CD14-positive monocyte (primary cell): ENCODE data around the gene CSMD2. TPM values are rescaled to one million over a fixed set of nuclear protein-coding genes. Genes with fewer than 3 reads are reported as not detected.

Experiments used
- DNase-seq, 3 donors: peaks; one replicate each; pipeline ENCODE4 v3.0.0-alpha.2; 2011 to 2022
- H2AFZ ChIP-seq: 2 replicates; pipeline ENCODE4 v1.6.0; 2012; ENCODE audit warnings: mild to moderate bottlenecking, low read depth, low read length, inconsistent platforms; ENCODE audit not compliant: insufficient read depth, poor library complexity, severe bottlenecking
- H3K27ac ChIP-seq, 2 donors: 1 replicate in 1 of 2; 2 replicates in 1 of 2; pipeline ENCODE4 v1.5.1; 2012 to 2013; ENCODE audit warnings: low read length in 2 of 2, control low read depth in 1 of 2, inconsistent platforms in 1 of 2, low read depth in 1 of 2, mild to moderate bottlenecking in 1 of 2
- H3K27me3 ChIP-seq, 2 donors: one replicate each; pipeline versions ENCODE4 v1.6.0 to v1.6.1; 2011 to 2013; ENCODE audit warnings: low read length in 2 of 2; ENCODE audit not compliant: control insufficient read depth in 2 of 2, insufficient read depth in 2 of 2
- H3K36me3 ChIP-seq, 2 donors: replicated peaks in 1 of 2; 1 replicate in 1 of 2; 2 replicates in 1 of 2; pipeline versions ENCODE4 v1.5.1 to v1.6.1; 2012 to 2013; ENCODE audit warnings: low read length in 2 of 2, control low read depth in 1 of 2, inconsistent platforms in 1 of 2, mild to moderate bottlenecking in 1 of 2; ENCODE audit not compliant: insufficient read depth in 2 of 2, control insufficient read depth in 1 of 2
- H3K4me1 ChIP-seq, 2 donors: 1 replicate in 1 of 2; 2 replicates in 1 of 2; pipeline versions ENCODE4 v1.5.1 to v1.6.1; 2012 to 2013; ENCODE audit warnings: low read length in 2 of 2, control low read depth in 1 of 2, inconsistent platforms in 1 of 2, mild to moderate bottlenecking in 1 of 2, moderate library complexity in 1 of 2; ENCODE audit not compliant: insufficient read depth in 2 of 2, control insufficient read depth in 1 of 2
- H3K4me2 ChIP-seq: replicated peaks from 2 replicates; pipeline ENCODE3; 2012; ENCODE audit warnings: low read length, moderate library complexity, mild to moderate bottlenecking; ENCODE audit not compliant: poor library complexity, severe bottlenecking; ENCODE audit errors: extremely low read depth
- H3K4me3 ChIP-seq, 3 experiments: fragments of 200-600 bp in 1 of 3; sonication (generic) in 1 of 3; replicated peaks in 1 of 3; 1 replicate in 2 of 3; 2 replicates in 1 of 3; pipeline ENCODE4 v1.5.1; 2011 to 2013; ENCODE audit warnings: low read length in 3 of 3, mild to moderate bottlenecking in 3 of 3, control low read depth in 2 of 3, low read depth in 2 of 3, inconsistent platforms in 1 of 3, moderate library complexity in 1 of 3
- H3K79me2 ChIP-seq: 2 replicates; pipeline ENCODE4 v1.6.0; 2012; ENCODE audit warnings: mild to moderate bottlenecking, control low read depth, inconsistent platforms, low read length, moderate library complexity; ENCODE audit not compliant: insufficient read depth
- H3K9ac ChIP-seq: 2 replicates; pipeline ENCODE4 v1.6.0; 2017; ENCODE audit warnings: low read length, mild to moderate bottlenecking; ENCODE audit not compliant: insufficient read depth, poor library complexity, severe bottlenecking
- H3K9me3 ChIP-seq, 2 donors: replicated peaks in 1 of 2; 1 replicate in 1 of 2; 2 replicates in 1 of 2; pipeline versions ENCODE4 v1.5.1 to v1.6.1; 2012 to 2013; ENCODE audit warnings: low read length in 2 of 2, control low read depth in 1 of 2; ENCODE audit not compliant: control insufficient read depth in 1 of 2, insufficient read depth in 1 of 2
- H4K20me1 ChIP-seq: 2 replicates; pipeline ENCODE4 v1.6.0; 2012; ENCODE audit warnings: mild to moderate bottlenecking, low read length, control low read depth, moderate library complexity; ENCODE audit not compliant: insufficient read depth
- H3K27ac Mint-ChIP-seq, 7 donors: one replicate each; pipeline ENCODE4 v1.8.0; 2020; ENCODE audit warnings: mild to moderate bottlenecking in 7 of 7, mixed read lengths in 7 of 7, moderate library complexity in 6 of 7, inconsistent platforms in 2 of 7
- H3K27me3 Mint-ChIP-seq, 3 donors: one replicate each; pipeline ENCODE4 v1.8.0; 2021 to 2022; ENCODE audit warnings: low read depth in 3 of 3, mild to moderate bottlenecking in 3 of 3, mixed read lengths in 3 of 3, moderate library complexity in 3 of 3, inconsistent platforms in 1 of 3
- H3K36me3 Mint-ChIP-seq, 2 donors: one replicate each; pipeline ENCODE4 v1.8.0; 2020; ENCODE audit warnings: mixed read lengths in 2 of 2, inconsistent platforms in 1 of 2, mild to moderate bottlenecking in 1 of 2
- H3K4me1 Mint-ChIP-seq: one replicate; pipeline ENCODE4 v1.8.0; 2020; ENCODE audit warnings: mild to moderate bottlenecking, mixed read lengths
- H3K4me3 Mint-ChIP-seq, 2 donors: one replicate each; pipeline ENCODE4 v1.8.0; 2020; ENCODE audit warnings: mild to moderate bottlenecking in 2 of 2, mixed read lengths in 2 of 2, moderate library complexity in 1 of 2
- H3K9me3 Mint-ChIP-seq, 7 donors: one replicate each; pipeline ENCODE4 v1.8.0; 2020 to 2022; ENCODE audit warnings: mixed read lengths in 7 of 7, mild to moderate bottlenecking in 6 of 7, moderate library complexity in 6 of 7, inconsistent platforms in 2 of 7
- WGBS: methylation state at CpG from one replicate; pipeline ENCODE4 v1.1.5; 2013; ENCODE audit warnings: missing lambda C conversion rate; ENCODE audit not compliant: insufficient coverage; 5-methylcytosine and 5-hydroxymethylcytosine counted together
- intact Hi-C, 2 donors: fragments of 100-400 bp; cut with micrococcal nuclease; formaldehyde crosslinking; loops; one replicate each; pipeline versions ENCODE4 v1.15.0 to v1.15.1; 2023
- polyA plus RNA-seq, 3 donors: library from polyadenylated mRNA; depleted of rRNA in 1 of 3; unstranded in 2 of 3; stranded (reverse) in 1 of 3; fragments of 300-500 nt in 2 of 3; fragments of >200 nt in 1 of 3; fragmentation: Illumina TruSeq in 2 of 3; gene quantifications; 1 replicate in 2 of 3; 2 replicates in 1 of 3; pipeline ENCODE4 v1.2.3, GENCODE V29; 2012 to 2021
- TF ChIP-seq, protein P1 (sequence below): fragments of 200-600 bp; IDR thresholded peaks from one replicate; pipeline ENCODE4 v1.8.0; 2022; ENCODE audit warnings: antibody characterized with exemption, mild to moderate bottlenecking

Gene CSMD2
- polyA plus RNA-seq, 3 donors: 0.04 TPM; not detected in 2

DNA sequence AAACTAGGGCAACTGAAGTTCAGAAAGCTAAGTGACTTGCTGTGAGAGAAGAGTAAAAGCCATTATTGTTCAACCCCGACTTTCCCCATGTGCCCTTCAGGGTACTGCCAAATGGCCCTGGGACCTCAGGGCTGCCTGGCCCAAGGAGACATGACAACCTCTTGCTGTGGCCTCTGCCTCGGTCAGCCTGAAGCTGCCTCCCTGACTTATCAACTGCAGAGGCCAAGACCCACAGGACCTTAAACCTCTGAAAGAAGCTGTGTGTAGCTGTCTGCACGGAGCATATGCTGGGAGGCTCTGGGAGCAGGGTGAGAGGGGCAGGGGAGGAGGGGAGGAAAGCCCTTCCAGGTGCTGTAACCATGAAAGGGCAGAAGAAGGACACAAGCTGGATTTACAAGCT is 265.3 kb downstream of the CSMD2 start:
- Mint-ChIP-seq H3K36me3 (no peaks in the 10 kb centered on the region), H3K27ac (no peak overlapping the region), H3K4me1 (no peaks in the 10 kb centered on the region), H3K27me3 (peaks cover 2 to 8% (median 7%) of the 10 kb centered on the region in 3 donors), H3K4me3 (no peak overlapping the region), H3K9me3 (peaks cover 0 to 11% (median 0%) of the 10 kb centered on the region in 7 donors)
- Histone ChIP-seq H3K9ac (no peak overlapping the region), H3K79me2 (no peaks in the 10 kb centered on the region), H3K27ac (no peak overlapping the region), H4K20me1 (no peaks in the 10 kb centered on the region), H3K4me1 (no peaks in the 10 kb centered on the region), H3K9me3 (no peaks in the 10 kb centered on the region), H2AFZ (no peak overlapping the region), H3K27me3 (no peaks in the 10 kb centered on the region), H3K36me3 (no peaks in the 10 kb centered on the region), H3K4me3 (no peak overlapping the region), H3K4me2 (no peak overlapping the region)
- intact Hi-C loops: no loop called here
- TF ChIP-seq, protein P1, sequence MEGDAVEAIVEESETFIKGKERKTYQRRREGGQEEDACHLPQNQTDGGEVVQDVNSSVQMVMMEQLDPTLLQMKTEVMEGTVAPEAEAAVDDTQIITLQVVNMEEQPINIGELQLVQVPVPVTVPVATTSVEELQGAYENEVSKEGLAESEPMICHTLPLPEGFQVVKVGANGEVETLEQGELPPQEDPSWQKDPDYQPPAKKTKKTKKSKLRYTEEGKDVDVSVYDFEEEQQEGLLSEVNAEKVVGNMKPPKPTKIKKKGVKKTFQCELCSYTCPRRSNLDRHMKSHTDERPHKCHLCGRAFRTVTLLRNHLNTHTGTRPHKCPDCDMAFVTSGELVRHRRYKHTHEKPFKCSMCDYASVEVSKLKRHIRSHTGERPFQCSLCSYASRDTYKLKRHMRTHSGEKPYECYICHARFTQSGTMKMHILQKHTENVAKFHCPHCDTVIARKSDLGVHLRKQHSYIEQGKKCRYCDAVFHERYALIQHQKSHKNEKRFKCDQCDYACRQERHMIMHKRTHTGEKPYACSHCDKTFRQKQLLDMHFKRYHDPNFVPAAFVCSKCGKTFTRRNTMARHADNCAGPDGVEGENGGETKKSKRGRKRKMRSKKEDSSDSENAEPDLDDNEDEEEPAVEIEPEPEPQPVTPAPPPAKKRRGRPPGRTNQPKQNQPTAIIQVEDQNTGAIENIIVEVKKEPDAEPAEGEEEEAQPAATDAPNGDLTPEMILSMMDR: no peak
- no peak for DNase-seq
- 65% methylated on average over 2 of the region's 3 CpGs for WGBS

DNA sequence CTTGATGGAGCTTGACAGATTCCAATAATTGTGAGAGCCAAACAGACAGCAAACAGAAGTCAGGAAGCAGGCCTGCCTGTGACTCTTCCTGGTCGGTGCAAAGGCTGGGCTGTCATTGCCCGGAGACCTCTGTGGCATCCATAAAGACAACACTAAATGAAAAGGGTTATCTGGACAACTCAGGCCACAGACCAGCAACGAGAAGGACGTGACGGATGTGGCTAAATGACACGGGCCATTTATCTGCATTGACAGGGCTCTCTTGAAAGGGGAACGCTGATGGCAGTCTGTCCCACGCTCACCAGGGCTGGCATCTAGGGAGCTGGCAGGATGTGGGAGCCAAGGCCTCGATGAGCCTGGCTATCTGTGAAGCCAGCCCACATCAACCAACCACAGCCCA is 266.1 kb downstream of the CSMD2 start:
- Histone ChIP-seq H3K79me2 (no peaks in the 10 kb centered on the region), H2AFZ (no peak overlapping the region), H3K27ac (no peak overlapping the region), H3K9me3 (no peaks in the 10 kb centered on the region), H4K20me1 (no peaks in the 10 kb centered on the region), H3K4me3 (no peak overlapping the region), H3K27me3 (no peaks in the 10 kb centered on the region), H3K9ac (no peak overlapping the region), H3K36me3 (no peaks in the 10 kb centered on the region), H3K4me2 (no peak overlapping the region), H3K4me1 (no peaks in the 10 kb centered on the region)
- Mint-ChIP-seq H3K36me3 (no peaks in the 10 kb centered on the region), H3K4me1 (no peaks in the 10 kb centered on the region), H3K27me3 (peaks cover 2 to 7% (median 7%) of the 10 kb centered on the region in 3 donors), H3K27ac (no peak overlapping the region), H3K4me3 (no peak overlapping the region), H3K9me3 (peaks cover 0 to 11% (median 0%) of the 10 kb centered on the region in 7 donors)
- intact Hi-C loops: no loop called here
- WGBS: 84% methylated on average over 8 of the region's 9 CpGs
- DNase-seq: no peak
- TF ChIP-seq, protein P1: no peak
